Fibroblast of lung (primary cell): Measurements from ENCODE around the gene DZIP1.

Experiments
- CTCF ChIP-seq, 2 donors: IDR thresholded peaks in 1 of 2; conservative IDR thresholded peaks in 1 of 2; 1 replicate in 1 of 2; 2 replicates in 1 of 2; pipeline ENCODE4 v1.5.1; 2011 to 2012; ENCODE audit warnings: low read length in 2 of 2, control low read depth in 1 of 2, inconsistent platforms in 1 of 2, low read depth in 1 of 2, mild to moderate bottlenecking in 1 of 2
- EZH2 ChIP-seq: IDR thresholded peaks from 2 replicates; pipeline ENCODE4 v1.5.1; 2012; ENCODE audit warnings: low read length, control low read depth, mild to moderate bottlenecking; ENCODE audit errors: missing control alignments

GRCh38 chr13:95596701-95597100, 47.8 kb downstream of the DZIP1 start:
- TF ChIP-seq CTCF (conservative IDR thresholded peaks at IDR 0.05 in 1 of 2, IDR thresholded peaks at IDR 0.05 in 1 of 2; ENCODE audit: low read depth in 1 of 2, low read length in 2 of 2) (no peak), EZH2 (no peak)
